ENCODE measurements around the gene ARL4D. TPM values are rescaled to one million over a fixed set of nuclear protein-coding genes. Genes with fewer than 3 reads are reported as not detected.
A peak's percentile ranks its signal among the peaks of the same experiment; 100 is the strongest.
"Not testable (repeated sequence)": the region's sequence is repeated elsewhere in the genome, so short reads cannot be mapped to it uniquely, and the experiment has no call there.

ARL4D gene
- total RNA-seq, 2 donors from 2014 or later, result 3.5 to 21.0 TPM

GRCh38 chr17:43389046-43389947, 9.5 kb upstream of the ARL4D start:
- peak overlapping the region; percentile 70 for H3K4me3 ChIP-seq
- H3K27ac ChIP-seq, result peak overlapping the region; percentile 91 to 99
- H3K4me1 ChIP-seq (ENCODE audit: control insufficient read depth in 1 of 2, low read depth in 2 of 2), result peaks cover 4 to 19% of the 10 kb centered on the region in 2 donors
- no peaks in the 10 kb centered on the region for H3K9me3 ChIP-seq
- H3K36me3 ChIP-seq, result no peaks in the 10 kb centered on the region
- ATAC-seq (ENCODE audit: insufficient number of reproducible peaks, low FRiP score, low read depth) (peak; percentile 58), DNase-seq (ENCODE audit: low spot score) (peak; percentile 47)
- peak; percentile 82 for TF ChIP-seq CTCF (IDR thresholded peaks at IDR 0.05)
- no peaks in the 10 kb centered on the region for H3K27me3 ChIP-seq (replicated peaks; ENCODE audit: insufficient read depth)

DNA sequence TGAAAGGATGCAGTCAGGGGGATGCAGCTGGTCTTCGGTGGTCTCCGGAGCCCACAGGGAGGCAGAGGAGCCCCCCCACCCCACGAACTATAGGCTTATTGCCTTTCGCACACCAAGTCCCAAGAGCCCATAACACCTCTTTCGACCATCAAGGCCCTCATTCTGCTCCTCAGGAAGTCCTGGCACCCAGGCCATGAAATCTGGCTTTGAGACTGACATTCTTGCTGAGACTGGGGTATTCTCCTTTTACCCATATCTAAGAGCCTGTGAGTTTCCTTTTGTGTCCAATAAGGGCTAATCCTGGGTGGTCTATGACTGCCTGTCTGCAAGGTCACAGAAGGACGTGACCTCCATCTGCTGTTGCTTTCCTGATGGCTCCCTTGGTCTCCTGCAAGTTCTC, 6.4 kb upstream of the ARL4D start:
- ATAC-seq (ENCODE audit: insufficient number of reproducible peaks, low FRiP score, low read depth), result no peak

DNA sequence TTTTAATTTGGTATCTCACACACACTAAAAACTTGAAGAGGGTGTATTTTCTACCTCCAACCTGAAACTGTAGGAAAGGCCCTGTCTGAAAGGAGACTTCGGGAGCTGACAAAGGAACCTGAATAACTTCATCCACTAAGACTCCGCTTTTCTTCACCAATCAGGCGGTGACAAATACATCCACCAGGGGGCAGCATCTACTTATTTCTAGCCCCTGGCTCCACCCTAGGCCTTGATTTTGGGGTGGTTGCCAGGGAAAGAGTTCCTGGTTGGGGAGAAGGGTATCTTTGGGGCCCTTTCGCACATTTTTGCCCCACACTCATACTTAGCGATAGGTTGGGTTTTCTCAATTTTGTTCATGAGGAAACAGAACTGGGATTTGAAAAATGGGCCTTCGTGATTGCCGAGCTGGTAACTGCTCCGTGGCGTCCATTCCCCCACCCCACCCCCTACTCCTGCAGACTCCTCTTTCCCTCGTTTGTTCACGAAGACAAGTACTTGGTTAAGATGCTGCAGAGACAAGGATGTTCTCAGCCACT, 4.8 kb upstream of the ARL4D start:
- no peaks in the 10 kb centered on the region for H3K36me3 ChIP-seq
- H3K4me1 ChIP-seq (ENCODE audit: control insufficient read depth in 1 of 2, low read depth in 2 of 2), result peaks cover 8 to 19% of the 10 kb centered on the region in 2 donors
- DNase-seq (ENCODE audit: low spot score) (peak; percentile 92), ATAC-seq (ENCODE audit: insufficient number of reproducible peaks, low FRiP score, low read depth) (peak; percentile 48)
- no peaks in the 10 kb centered on the region for H3K27me3 ChIP-seq (replicated peaks; ENCODE audit: insufficient read depth)
- H3K27ac ChIP-seq, result peak overlapping the region in 1 of 2 donors; percentile 14
- peak; percentile 90 for TF ChIP-seq CTCF (IDR thresholded peaks at IDR 0.05)
- H3K4me3 ChIP-seq, result peak overlapping the region; percentile 48
- no peaks in the 10 kb centered on the region for H3K9me3 ChIP-seq

More for the DNA sequence above, 6.4 kb upstream of the ARL4D start:
- H3K27me3 ChIP-seq (replicated peaks; ENCODE audit: insufficient read depth), result no peaks in the 10 kb centered on the region
- no peak for TF ChIP-seq CTCF (IDR thresholded peaks at IDR 0.05)
- no peaks in the 10 kb centered on the region for H3K36me3 ChIP-seq
- no peak overlapping the region for H3K27ac ChIP-seq
- no peak overlapping the region for H3K4me3 ChIP-seq
- peaks cover 4 to 19% of the 10 kb centered on the region in 2 donors for H3K4me1 ChIP-seq (ENCODE audit: control insufficient read depth in 1 of 2, low read depth in 2 of 2)
- H3K9me3 ChIP-seq, result no peaks in the 10 kb centered on the region
- no peak for DNase-seq (ENCODE audit: low spot score)

DNA sequence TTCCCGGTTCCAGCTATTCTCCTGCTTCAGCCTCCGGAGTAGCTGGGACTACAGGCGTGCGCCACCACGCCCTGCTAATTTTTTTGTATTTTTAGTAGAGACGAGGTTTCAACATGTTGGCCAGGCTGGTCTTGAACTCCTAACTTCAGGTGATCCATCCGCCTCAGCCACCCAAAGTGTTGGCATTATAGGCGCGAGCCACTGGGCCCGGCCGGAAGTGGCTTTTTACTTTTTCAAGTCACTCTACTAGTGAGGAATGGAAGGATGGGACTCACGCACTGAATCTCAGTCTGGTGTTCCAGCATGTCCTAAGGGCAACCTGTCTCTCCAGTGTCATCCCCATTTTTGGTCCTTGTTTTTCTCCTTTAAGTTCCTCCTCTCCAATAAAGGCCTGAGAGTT, 4.1 kb upstream of the ARL4D start:
- H3K4me3 ChIP-seq; H3K9me3 ChIP-seq; H3K27me3 ChIP-seq (replicated peaks; ENCODE audit: insufficient read depth); H3K27ac ChIP-seq; DNase-seq (ENCODE audit: low spot score); ATAC-seq (ENCODE audit: insufficient number of reproducible peaks, low FRiP score, low read depth); H3K36me3 ChIP-seq: not testable (repeated sequence)
- peaks cover 5 to 18% of the 10 kb centered on the region in 2 donors for H3K4me1 ChIP-seq (ENCODE audit: control insufficient read depth in 1 of 2, low read depth in 2 of 2)

GRCh38 chr17:43395165-43395564, 3.6 kb upstream of the ARL4D start:
- Histone ChIP-seq H3K36me3 (no peaks in the 10 kb centered on the region), H3K9me3 (no peaks in the 10 kb centered on the region), H3K4me1 (ENCODE audit: control insufficient read depth in 1 of 2, low read depth in 2 of 2) (peaks cover 7 to 18% of the 10 kb centered on the region in 2 donors), H3K27me3 (replicated peaks; ENCODE audit: insufficient read depth) (no peaks in the 10 kb centered on the region), H3K27ac (no peak overlapping the region), H3K4me3 (no peak overlapping the region)
- no peak for TF ChIP-seq CTCF (IDR thresholded peaks at IDR 0.05)
- DNase-seq (ENCODE audit: low spot score), result no peak
- no peak for ATAC-seq (ENCODE audit: insufficient number of reproducible peaks, low FRiP score, low read depth)
